OCI-LY1 (cell line): Measurements from ENCODE around the gene RHBDF1.

Source experiments
- H2AFZ ChIP-seq: fragments of 200-600 bp; sonication (generic), shearing (Covaris generic); 2 replicates; pipeline ENCODE4 v1.6.0; 2014; ENCODE audit warnings: antibody characterized with exemption, mild to moderate bottlenecking, low read length
- H3F3A ChIP-seq: fragments of 200-600 bp; sonication (generic), shearing (Covaris generic); 2 replicates; pipeline ENCODE4 v1.6.0; 2014; ENCODE audit warnings: mild to moderate bottlenecking, antibody characterized with exemption, low read length, moderate library complexity; ENCODE audit not compliant: insufficient read depth
- H3K27ac ChIP-seq: fragments of 200-600 bp; sonication (generic); 2 replicates; pipeline ENCODE4 v1.5.1; 2014; ENCODE audit warnings: low read length, mixed run types, mild to moderate bottlenecking, low read depth; ENCODE audit not compliant: poor library complexity, severe bottlenecking
- H3K27me3 ChIP-seq: fragments of 200-600 bp; sonication (generic); 2 replicates; pipeline ENCODE4 v1.6.0; 2014; ENCODE audit warnings: antibody characterized with exemption, mild to moderate bottlenecking, low read length, moderate library complexity; ENCODE audit not compliant: insufficient read depth
- H3K36me3 ChIP-seq: fragments of 200-600 bp; sonication (generic); 2 replicates; pipeline ENCODE4 v1.6.1; 2014; ENCODE audit warnings: mild to moderate bottlenecking, antibody characterized with exemption, low read length, moderate library complexity, mixed read lengths; ENCODE audit not compliant: insufficient read depth
- H3K4me1 ChIP-seq: fragments of 200-600 bp; sonication (generic); 2 replicates; pipeline ENCODE4 v1.5.1; 2014; ENCODE audit warnings: mild to moderate bottlenecking, low read length, moderate library complexity; ENCODE audit not compliant: insufficient read depth, severe bottlenecking
- H3K4me2 ChIP-seq: fragments of 200-600 bp; sonication (generic), shearing (Covaris generic); 2 replicates; pipeline ENCODE4 v1.6.1; 2014; ENCODE audit warnings: low read length
- H3K4me3 ChIP-seq: fragments of 200-600 bp; sonication (generic); 2 replicates; pipeline ENCODE4 v1.5.1; 2014; ENCODE audit warnings: low read length, low read depth, mild to moderate bottlenecking, mixed read lengths; ENCODE audit not compliant: poor library complexity, severe bottlenecking
- H3K79me2 ChIP-seq: fragments of 200-600 bp; shearing (Covaris generic); 2 replicates; pipeline ENCODE4 v1.6.1; 2016; ENCODE audit warnings: mixed run types, low read length, mixed read lengths; ENCODE audit not compliant: insufficient read depth
- H3K9ac ChIP-seq: fragments of 200-600 bp; sonication (generic), shearing (Covaris generic); 2 replicates; pipeline ENCODE4 v1.6.1; 2014; ENCODE audit warnings: mild to moderate bottlenecking, low read length, mixed read lengths
- H3K9me2 ChIP-seq: fragments of 200-600 bp; sonication (generic), shearing (Covaris generic); 2 replicates; pipeline ENCODE4 v1.6.1; 2014; ENCODE audit warnings: low read depth, mild to moderate bottlenecking, low read length, mixed read lengths
- H3K9me3 ChIP-seq: fragments of 200-600 bp; shearing (Covaris generic); 2 replicates; pipeline ENCODE4 v1.6.1; 2014; ENCODE audit warnings: low read length, mixed read lengths
- H4K20me1 ChIP-seq: fragments of 200-600 bp; sonication (generic), shearing (Covaris generic); 2 replicates; pipeline ENCODE4 v1.6.0; 2016; ENCODE audit warnings: mild to moderate bottlenecking, low read length; ENCODE audit not compliant: insufficient read depth
- CTCF ChIP-seq: fragments of 200-600 bp; sonication (generic), shearing (Covaris generic); IDR thresholded peaks from 2 replicates; pipeline ENCODE4 v1.5.1; 2017; ENCODE audit warnings: mild to moderate bottlenecking, antibody characterized with exemption, low read length, moderate library complexity, mixed read lengths
- EZH2 ChIP-seq: fragments of 200-600 bp; sonication (generic), shearing (Covaris generic); IDR thresholded peaks from 2 replicates; pipeline ENCODE4 v1.8.0; 2017; ENCODE audit warnings: borderline replicate concordance, mixed run types, mild to moderate bottlenecking, antibody characterized with exemption, low read length, moderate library complexity, mixed read lengths

RHBDF1 gene

DNA sequence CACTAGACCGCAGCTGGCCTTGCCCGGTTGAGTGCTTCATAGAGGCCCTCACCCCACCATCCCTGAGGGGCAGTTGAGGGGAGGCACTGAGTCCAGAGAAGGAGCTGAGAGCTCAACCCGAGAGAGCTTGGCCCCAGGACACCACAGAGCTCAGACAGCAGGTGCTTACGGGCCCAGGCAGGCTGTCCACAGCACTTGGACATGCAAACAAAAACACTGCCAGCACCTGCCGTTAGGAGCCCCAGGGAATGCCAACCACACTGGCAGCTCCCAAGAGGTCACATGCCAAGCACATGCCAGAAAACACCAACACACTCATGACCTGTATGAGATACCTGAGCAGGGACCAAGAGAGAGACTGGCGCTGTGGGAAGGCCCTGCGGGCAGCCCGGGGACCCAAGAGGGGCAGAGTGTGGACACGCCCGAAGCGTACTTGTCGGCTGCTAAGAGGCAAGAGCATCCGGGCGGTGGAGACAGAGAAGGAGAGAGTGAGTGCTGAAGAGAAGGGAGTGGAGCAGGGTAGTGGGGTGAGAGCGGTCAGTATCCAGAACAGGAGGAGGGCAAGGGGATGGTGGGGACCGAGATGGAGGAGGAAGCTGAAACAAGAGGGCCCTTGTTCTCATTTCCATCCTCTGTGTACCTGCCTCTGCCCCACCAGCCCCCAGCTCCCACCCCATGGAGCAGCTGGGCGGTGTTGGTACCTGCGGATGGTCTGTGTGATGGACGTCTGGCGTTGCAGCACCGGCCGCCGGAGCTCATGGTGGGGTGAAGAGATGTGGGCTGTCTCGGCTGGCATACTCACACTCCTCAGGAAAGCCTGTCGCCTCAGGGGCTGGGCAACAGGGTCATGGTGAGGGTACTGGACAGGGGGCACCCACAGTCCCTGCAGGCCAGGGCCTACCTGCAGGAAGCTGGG, 8.2 kb downstream of the RHBDF1 start:
- no peak overlapping the region for H3K9ac ChIP-seq
- no peak for TF ChIP-seq CTCF
- no peak for TF ChIP-seq EZH2

DNA sequence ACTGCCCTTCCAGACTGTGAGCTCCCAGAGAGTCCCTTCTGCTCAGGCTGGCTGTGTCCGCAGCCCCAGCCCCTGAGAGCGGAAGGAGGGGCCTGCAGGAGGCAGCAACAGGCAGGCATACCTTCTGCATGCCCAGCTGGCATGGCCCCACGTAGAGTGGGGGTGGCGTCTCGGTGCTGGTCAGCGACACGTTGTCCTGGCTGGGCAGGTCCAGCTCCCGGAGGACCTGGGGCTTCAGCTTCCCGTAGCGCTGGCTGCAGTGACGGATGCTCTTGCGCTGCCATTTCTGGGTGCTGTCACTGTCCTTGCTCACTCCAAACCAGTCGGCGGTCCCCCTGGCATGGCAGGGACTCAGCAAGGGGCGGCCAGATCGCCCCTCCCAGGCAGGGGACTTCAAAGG, 9.0 kb downstream of the RHBDF1 start:
- Histone ChIP-seq H3K27me3 (peaks cover 19% of the 10 kb centered on the region), H3K4me3 (no peak overlapping the region), H3K79me2 (no peaks in the 10 kb centered on the region), H3K4me2 (no peak overlapping the region), H3K4me1 (no peaks in the 10 kb centered on the region), H3K9me2 (no peaks in the 10 kb centered on the region), H2AFZ (no peak overlapping the region), H3K36me3 (peaks cover 6% of the 10 kb centered on the region), H3K9ac (no peak overlapping the region), H3K27ac (no peak overlapping the region), H3K9me3 (no peaks in the 10 kb centered on the region), H3F3A (no peaks in the 10 kb centered on the region), H4K20me1 (no peaks in the 10 kb centered on the region)
- no peak for TF ChIP-seq EZH2
- TF ChIP-seq CTCF, result no peak

More for the DNA sequence above, 8.2 kb downstream of the RHBDF1 start:
- no peaks in the 10 kb centered on the region for H3K79me2 ChIP-seq
- no peaks in the 10 kb centered on the region for H3K9me2 ChIP-seq
- H3K27ac ChIP-seq, result no peak overlapping the region
- no peaks in the 10 kb centered on the region for H3K36me3 ChIP-seq
- no peaks in the 10 kb centered on the region for H4K20me1 ChIP-seq
- no peak overlapping the region for H2AFZ ChIP-seq
- H3K4me2 ChIP-seq, result no peak overlapping the region
- peaks cover 19% of the 10 kb centered on the region for H3K27me3 ChIP-seq
- H3K4me3 ChIP-seq, result no peak overlapping the region
- no peaks in the 10 kb centered on the region for H3F3A ChIP-seq
- H3K9me3 ChIP-seq, result no peaks in the 10 kb centered on the region
- no peaks in the 10 kb centered on the region for H3K4me1 ChIP-seq

DNA sequence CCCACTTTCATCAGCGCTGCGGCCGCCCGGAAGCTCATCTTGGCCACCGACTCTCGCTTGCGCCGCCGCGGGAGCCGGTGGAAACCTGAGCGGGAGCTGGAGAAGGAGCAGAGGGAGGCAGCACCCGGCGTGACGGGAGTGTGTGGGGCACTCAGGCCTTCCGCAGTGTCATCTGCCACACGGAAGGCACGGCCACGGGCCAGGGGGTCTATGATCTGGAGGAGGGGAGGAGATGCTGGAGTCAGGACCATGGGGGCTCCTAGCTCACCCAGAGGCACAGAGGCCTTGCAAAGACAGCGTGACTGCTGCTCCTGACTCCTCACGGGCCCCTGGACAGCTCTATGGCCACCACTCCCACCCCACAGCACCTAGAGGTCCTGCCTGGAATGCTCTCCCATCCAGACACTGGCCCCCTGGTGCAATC, 9.5 kb downstream of the RHBDF1 start:
- Histone ChIP-seq H4K20me1 (no peaks in the 10 kb centered on the region), H3K4me3 (no peak overlapping the region), H3K9me2 (no peaks in the 10 kb centered on the region), H3K27me3 (peaks cover 19% of the 10 kb centered on the region), H3K27ac (no peak overlapping the region), H3F3A (no peaks in the 10 kb centered on the region), H3K9me3 (no peaks in the 10 kb centered on the region), H3K4me1 (no peaks in the 10 kb centered on the region), H2AFZ (no peak overlapping the region), H3K4me2 (no peak overlapping the region), H3K36me3 (peaks cover 11% of the 10 kb centered on the region), H3K79me2 (no peaks in the 10 kb centered on the region), H3K9ac (no peak overlapping the region)
- no peak for TF ChIP-seq EZH2
- no peak for TF ChIP-seq CTCF
